K562 (cell line): ENCODE results near the gene GJC2. TPM values are rescaled to one million over a fixed set of nuclear protein-coding genes. Genes with fewer than 3 reads are reported as not detected.

Source experiments
- ZKSCAN8 ChIP-seq: fragments of 200-800 bp; sonication (Bioruptor generic); IDR thresholded peaks from 2 replicates; pipeline ENCODE4 v1.6.1; 2016; ENCODE audit warnings: missing genetic modification characterization, missing compliant biosample characterization
- polyA plus RNA-seq, 8 experiments: library from polyadenylated mRNA; depleted of rRNA in 4 of 8; stranded (reverse) in 5 of 8; unstranded in 3 of 8; fragments of >200 nt; fragmentation: Nextera tagmentation in 2 of 8; fragmentation: Illumina TruSeq in 1 of 8; extraction: Ambion mirVana in 2 of 8; extraction: Trizol in 1 of 8; gene quantifications; 2 replicates each; pipeline versions ENCODE4 v1.2.1 to v1.2.3, GENCODE V29; 2011 to 2014; ENCODE audit warnings: inconsistent platforms in 1 of 8, missing spikeins in 1 of 8
- total RNA-seq, 7 experiments: library from RNA; depleted of rRNA in 6 of 7; stranded (reverse); fragments of >200 nt in 6 of 7; fragmentation: Illumina TruSeq in 2 of 7; extraction: Trizol in 2 of 7; gene quantifications; 2 replicates each; pipeline versions ENCODE4 v1.2.1 to v1.2.3, GENCODE V29; 2011 to 2021; ENCODE audit warnings: low replicate concordance in 1 of 7
- TF ChIP-seq, protein P1 (sequence below), 2 experiments: fragments of 450-650 bp in 1 of 2; sonication (generic) in 1 of 2; formaldehyde crosslinking in 1 of 2; IDR thresholded peaks; 2 replicates each; pipeline versions ENCODE4 v1.7.1 to v1.9.0; 2016 to 2022; ENCODE audit warnings: inconsistent platforms in 1 of 2, mild to moderate bottlenecking in 1 of 2, missing genetic modification reagents in 1 of 2
- TF ChIP-seq, protein P2 (sequence below): sonication (generic); formaldehyde crosslinking; IDR thresholded peaks from 2 replicates; pipeline ENCODE4 v1.8.1; 2023; ENCODE audit warnings: mild to moderate bottlenecking, missing genetic modification reagents

The GJC2 gene
- total and polyA plus RNA-seq, 9 of the 15 experiments (the other 6 are each of a cell fraction or from before 2014, with no cell fraction given), result 0.03 to 0.62 (median 0.11) TPM; not detected in 2

DNA sequence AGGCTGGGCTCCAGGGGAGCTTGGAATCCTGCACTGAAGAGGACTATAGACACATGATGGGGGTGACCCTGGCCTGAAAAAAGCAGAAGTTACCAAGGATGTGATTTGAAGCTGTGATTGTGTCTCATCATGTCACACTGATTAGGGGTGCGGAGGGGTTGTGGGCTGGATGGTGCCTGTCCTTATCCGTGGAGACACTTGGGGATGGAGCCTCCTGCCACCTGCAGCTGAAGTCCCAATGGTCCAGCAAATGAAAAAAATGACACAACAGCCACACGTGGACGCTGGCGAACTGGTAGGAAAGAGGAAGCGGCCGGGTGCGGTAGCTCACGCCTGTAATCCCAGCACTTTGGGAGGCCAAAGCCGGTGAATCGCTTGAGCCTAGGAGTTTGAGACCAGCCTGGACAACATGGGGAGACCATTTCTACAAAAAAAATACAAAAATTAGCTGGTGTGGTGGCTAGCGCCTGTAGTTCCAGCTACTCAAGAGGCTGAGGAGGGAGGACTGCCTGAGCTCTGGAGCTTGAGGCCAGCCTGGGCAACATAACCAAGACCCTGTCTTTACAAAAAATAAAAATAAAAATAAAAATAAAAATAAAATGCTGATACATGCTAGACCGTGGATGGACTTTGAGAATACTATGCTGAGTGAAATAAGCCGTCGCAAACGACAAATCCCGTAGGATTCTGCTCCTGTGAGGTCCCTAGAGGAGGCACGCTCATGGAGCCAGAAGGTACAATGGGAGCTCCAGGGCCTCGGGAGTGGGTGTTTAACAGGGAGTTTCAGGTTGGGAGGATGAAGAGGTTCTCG is 15.0 kb downstream of the GJC2 start (continued):
- TF ChIP-seq, protein P1, sequence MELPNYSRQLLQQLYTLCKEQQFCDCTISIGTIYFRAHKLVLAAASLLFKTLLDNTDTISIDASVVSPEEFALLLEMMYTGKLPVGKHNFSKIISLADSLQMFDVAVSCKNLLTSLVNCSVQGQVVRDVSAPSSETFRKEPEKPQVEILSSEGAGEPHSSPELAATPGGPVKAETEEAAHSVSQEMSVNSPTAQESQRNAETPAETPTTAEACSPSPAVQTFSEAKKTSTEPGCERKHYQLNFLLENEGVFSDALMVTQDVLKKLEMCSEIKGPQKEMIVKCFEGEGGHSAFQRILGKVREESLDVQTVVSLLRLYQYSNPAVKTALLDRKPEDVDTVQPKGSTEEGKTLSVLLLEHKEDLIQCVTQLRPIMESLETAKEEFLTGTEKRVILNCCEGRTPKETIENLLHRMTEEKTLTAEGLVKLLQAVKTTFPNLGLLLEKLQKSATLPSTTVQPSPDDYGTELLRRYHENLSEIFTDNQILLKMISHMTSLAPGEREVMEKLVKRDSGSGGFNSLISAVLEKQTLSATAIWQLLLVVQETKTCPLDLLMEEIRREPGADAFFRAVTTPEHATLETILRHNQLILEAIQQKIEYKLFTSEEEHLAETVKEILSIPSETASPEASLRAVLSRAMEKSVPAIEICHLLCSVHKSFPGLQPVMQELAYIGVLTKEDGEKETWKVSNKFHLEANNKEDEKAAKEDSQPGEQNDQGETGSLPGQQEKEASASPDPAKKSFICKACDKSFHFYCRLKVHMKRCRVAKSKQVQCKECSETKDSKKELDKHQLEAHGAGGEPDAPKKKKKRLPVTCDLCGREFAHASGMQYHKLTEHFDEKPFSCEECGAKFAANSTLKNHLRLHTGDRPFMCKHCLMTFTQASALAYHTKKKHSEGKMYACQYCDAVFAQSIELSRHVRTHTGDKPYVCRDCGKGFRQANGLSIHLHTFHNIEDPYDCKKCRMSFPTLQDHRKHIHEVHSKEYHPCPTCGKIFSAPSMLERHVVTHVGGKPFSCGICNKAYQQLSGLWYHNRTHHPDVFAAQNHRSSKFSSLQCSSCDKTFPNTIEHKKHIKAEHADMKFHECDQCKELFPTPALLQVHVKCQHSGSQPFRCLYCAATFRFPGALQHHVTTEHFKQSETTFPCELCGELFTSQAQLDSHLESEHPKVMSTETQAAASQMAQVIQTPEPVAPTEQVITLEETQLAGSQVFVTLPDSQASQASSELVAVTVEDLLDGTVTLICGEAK (IDR thresholded peaks at IDR 0.05), result 0 out of 2 replicates have a peak, but pooled peaks have one; percentile 43
- TF ChIP-seq, protein P1 (CRISPR knock-in tag; IDR thresholded peaks at IDR 0.05), result no peak
- TF ChIP-seq, protein P2, sequence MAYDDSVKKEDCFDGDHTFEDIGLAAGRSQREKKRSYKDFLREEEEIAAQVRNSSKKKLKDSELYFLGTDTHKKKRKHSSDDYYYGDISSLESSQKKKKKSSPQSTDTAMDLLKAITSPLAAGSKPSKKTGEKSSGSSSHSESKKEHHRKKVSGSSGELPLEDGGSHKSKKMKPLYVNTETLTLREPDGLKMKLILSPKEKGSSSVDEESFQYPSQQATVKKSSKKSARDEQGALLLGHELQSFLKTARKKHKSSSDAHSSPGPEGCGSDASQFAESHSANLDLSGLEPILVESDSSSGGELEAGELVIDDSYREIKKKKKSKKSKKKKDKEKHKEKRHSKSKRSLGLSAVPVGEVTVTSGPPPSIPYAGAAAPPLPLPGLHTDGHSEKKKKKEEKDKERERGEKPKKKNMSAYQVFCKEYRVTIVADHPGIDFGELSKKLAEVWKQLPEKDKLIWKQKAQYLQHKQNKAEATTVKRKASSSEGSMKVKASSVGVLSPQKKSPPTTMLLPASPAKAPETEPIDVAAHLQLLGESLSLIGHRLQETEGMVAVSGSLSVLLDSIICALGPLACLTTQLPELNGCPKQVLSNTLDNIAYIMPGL (CRISPR knock-in tag), result no peak
- TF ChIP-seq ZKSCAN8, result no peak
